ENCODE results near the gene PLA2G2C.

DNA sequence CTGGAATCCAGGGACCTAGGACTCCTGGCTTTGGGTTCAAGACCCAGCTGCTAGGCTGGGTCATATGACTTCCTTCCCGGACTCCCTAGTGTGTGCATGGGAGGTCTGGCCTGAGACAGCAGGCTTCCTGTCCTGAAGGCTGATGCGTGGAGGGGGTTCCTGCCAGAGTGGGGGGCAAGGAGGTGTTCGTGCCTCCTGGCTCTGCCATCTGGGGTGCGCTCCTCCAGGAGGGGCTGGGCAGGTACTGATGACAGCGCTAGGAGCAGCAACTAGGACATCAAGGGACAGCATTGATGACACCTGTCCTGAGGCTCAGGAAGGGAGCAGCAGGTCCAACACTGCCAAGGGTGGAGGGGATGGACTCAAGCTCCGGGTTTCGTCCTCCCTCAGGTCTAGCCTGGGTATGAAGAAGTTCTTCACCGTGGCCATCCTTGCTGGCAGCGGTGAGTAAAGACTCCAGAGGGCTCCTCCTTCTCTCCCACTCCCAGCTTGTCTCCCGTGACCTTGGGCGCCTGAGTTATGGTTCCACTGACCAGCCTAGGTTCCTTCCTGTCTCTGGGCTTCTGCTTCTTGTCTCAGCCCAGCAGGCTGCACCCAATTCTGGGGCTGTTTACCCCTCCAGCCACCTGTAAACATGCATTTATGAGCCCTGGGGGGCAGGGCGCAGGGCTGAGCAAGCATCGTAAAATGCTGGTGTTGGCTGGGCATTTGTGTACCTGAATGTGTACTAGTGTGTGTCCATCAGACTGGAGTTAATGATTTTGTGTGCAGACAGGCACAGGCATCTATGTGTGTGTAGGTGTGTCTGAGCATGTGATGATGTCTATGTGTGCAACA, 46.3 kb downstream of the PLA2G2C start:
- TF ChIP-seq, protein P1, sequence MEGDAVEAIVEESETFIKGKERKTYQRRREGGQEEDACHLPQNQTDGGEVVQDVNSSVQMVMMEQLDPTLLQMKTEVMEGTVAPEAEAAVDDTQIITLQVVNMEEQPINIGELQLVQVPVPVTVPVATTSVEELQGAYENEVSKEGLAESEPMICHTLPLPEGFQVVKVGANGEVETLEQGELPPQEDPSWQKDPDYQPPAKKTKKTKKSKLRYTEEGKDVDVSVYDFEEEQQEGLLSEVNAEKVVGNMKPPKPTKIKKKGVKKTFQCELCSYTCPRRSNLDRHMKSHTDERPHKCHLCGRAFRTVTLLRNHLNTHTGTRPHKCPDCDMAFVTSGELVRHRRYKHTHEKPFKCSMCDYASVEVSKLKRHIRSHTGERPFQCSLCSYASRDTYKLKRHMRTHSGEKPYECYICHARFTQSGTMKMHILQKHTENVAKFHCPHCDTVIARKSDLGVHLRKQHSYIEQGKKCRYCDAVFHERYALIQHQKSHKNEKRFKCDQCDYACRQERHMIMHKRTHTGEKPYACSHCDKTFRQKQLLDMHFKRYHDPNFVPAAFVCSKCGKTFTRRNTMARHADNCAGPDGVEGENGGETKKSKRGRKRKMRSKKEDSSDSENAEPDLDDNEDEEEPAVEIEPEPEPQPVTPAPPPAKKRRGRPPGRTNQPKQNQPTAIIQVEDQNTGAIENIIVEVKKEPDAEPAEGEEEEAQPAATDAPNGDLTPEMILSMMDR (IDR thresholded peaks at IDR 0.05; ENCODE audit: borderline replicate concordance, extremely low read depth, low read length, poor library complexity, severe bottlenecking) = no peak
- no peak for TF ChIP-seq EZH2 (IDR thresholded peaks at IDR 0.05; ENCODE audit: borderline replicate concordance, low read depth, low read length, severe bottlenecking)
